Stomach (tissue), 9 donors: ENCODE measurements around the gene C1QL1. TPM values are rescaled to one million over a fixed set of nuclear protein-coding genes. Genes with fewer than 3 reads are reported as not detected.

Experiments used
- DNase-seq, 2 donors: peaks; one replicate each; pipeline versions ENCODE4 v3.0.0 to v3.0.0-alpha.2; 2013 to 2019
- H3K27ac ChIP-seq, 5 donors: fragments of 200-600 bp in 4 of 5; sonication (generic) in 4 of 5; one replicate each; pipeline ENCODE4 v1.5.1; 2013 to 2019; ENCODE audit warnings: mild to moderate bottlenecking in 1 of 5, moderate library complexity in 1 of 5
- H3K27me3 ChIP-seq, 3 donors: fragments of 200-600 bp; sonication (generic); one replicate each; pipeline ENCODE4 v1.5.1; 2017 to 2019; ENCODE audit warnings: mixed run types in 1 of 3
- H3K36me3 ChIP-seq, 4 donors: fragments of 200-600 bp; sonication (generic); 1 replicate in 3 of 4; 2 replicates in 1 of 4; pipeline ENCODE4 v1.5.1; 2016 to 2019
- H3K4me1 ChIP-seq, 4 donors: fragments of 200-600 bp; sonication (generic); one replicate each; pipeline ENCODE4 v1.5.1; 2016 to 2019
- H3K4me3 ChIP-seq, 4 donors: fragments of 200-600 bp; sonication (generic) in 3 of 4; one replicate each; pipeline ENCODE4 v1.5.1; 2016 to 2019; ENCODE audit warnings: mild to moderate bottlenecking in 1 of 4
- H3K9me3 ChIP-seq, 4 donors: fragments of 200-600 bp; sonication (generic); one replicate each; pipeline ENCODE4 v1.5.1; 2016 to 2019
- EP300 ChIP-seq: sonication (generic); formaldehyde crosslinking; IDR thresholded peaks from one replicate; pipeline ENCODE4 v1.6.1; 2017; ENCODE audit warnings: antibody characterized with exemption
- POLR2A ChIP-seq, 4 donors: fragments of 450-650 bp; IDR thresholded peaks; one replicate each; pipeline ENCODE4 v1.6.1; 2016; ENCODE audit warnings: antibody characterized with exemption in 4 of 4, control low read depth in 2 of 4, mild to moderate bottlenecking in 1 of 4, moderate library complexity in 1 of 4
- POLR2AphosphoS5 ChIP-seq, 3 donors: sonication (generic); formaldehyde crosslinking; IDR thresholded peaks; one replicate each; pipeline ENCODE4 v1.6.1; 2016; ENCODE audit warnings: antibody characterized with exemption in 3 of 3
- WGBS, 5 donors: extraction: QIAGEN DNeasy Blood & Tissue Kit in 3 of 5; methylation state at CpG; one replicate each; pipeline versions ENCODE4 v1.1.5 to v1.1.7; 2013 to 2018; 5-methylcytosine and 5-hydroxymethylcytosine counted together
- intact Hi-C: fragments of 100-400 bp; cut with DNase I; formaldehyde crosslinking; loops from one replicate; pipeline ENCODE4 v1.15.1; 2023; ENCODE audit warnings: low total_unique reads
- polyA plus RNA-seq, 3 donors: library from polyadenylated mRNA; stranded (reverse); fragments of 200-250 nt; gene quantifications; one replicate each; pipeline ENCODE4 v1.2.3, GENCODE V29; 2013
- total RNA-seq, 5 donors: library from RNA; depleted of rRNA; stranded (reverse); fragments of >200 nt; gene quantifications; one replicate each; pipeline versions ENCODE4 v1.1.0 to v1.2.3, GENCODE V29; 2014 to 2016
- TF ChIP-seq, protein P1 (sequence below), 7 experiments: fragments of 450-650 bp in 4 of 7; fragments of 200-600 bp in 3 of 7; sonication (generic) in 3 of 7; IDR thresholded peaks; one replicate each; pipeline ENCODE4 v1.5.1; 2016 to 2019; ENCODE audit warnings: antibody characterized with exemption in 7 of 7, control low read depth in 2 of 7, mild to moderate bottlenecking in 1 of 7
- donor health status: healthy with polysubstance abuse.
- donor health status: Bipolar disorder and iron deficiency.
- donor health status: healthy.

C1QL1 gene
- total and polyA plus RNA-seq, 8 donors, result 2.2 to 16.3 (median 5.2) TPM; not detected in 1

DNA sequence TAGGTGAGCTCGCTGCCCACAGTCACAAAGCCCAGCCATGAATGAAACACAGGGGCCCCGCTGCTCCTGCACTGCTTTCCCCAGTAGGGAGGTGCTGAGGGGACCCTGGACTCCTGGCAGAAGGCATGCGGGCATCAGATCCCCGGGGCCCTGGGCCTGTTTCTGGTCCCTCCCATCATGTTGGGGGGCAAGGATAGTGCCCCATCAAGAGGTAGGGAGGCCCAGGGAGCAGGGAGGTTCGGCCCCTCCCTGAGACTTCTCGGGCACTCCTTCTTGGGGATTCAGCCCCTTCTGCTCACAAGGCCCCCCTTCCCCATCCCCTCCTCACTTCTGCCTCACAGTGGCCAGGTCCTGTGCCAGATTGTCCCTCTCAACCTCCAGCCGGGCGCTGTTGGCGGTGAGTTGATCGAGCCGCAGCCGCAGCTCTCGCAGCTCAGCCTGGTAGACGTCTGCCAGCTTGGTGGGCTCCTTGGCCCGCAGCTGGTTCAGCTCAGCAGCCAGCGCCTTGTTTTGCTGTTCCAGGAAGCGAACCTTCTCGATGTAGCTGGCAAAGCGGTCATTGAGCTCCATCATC is 53.3 kb downstream of the C1QL1 start:
- DNase-seq, result no peak
- no peak for TF ChIP-seq EP300
- WGBS, 5 donors, result 79 to 90% (median 86%) methylated on average over 18 to 19 of the region's 19 CpGs

DNA sequence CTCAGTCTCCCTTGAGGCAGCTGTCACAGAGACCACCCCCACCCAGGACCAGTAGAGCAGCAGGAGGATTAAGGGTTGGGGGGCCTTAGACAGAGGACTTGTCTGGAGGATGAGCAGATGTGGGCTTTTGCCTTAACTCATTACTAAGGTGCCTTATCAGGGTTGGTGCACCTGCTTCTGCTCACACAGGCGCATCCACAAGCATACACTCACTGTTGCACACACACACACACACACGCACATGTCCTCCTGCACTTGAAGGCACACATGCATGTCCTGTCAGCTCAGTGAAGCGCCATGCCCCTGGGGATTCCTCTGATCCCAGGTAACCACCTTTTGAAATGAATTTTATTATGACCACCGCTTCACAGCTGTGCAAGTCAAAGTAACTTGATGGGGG is 54.0 kb downstream of the C1QL1 start:
- intact Hi-C loops, result loop anchor here (10.0 kb wide), 1 partner anchor 191 kb away; no protein-coding TSS in a partner anchor
- Histone ChIP-seq H3K4me1 (peaks cover 8 to 31% (median 18%) of the 10 kb centered on the region in 4 donors), H3K27me3 (peaks cover 0 to 53% (median 20%) of the 10 kb centered on the region in 3 donors), H3K36me3 (no peaks in the 10 kb centered on the region), H3K4me3 (no peak overlapping the region), H3K27ac (no peak overlapping the region), H3K9me3 (no peaks in the 10 kb centered on the region)
- no peak for TF ChIP-seq POLR2A (IDR thresholded peaks at IDR 0.05)
- no peak for TF ChIP-seq POLR2AphosphoS5 (IDR thresholded peaks at IDR 0.05)
- TF ChIP-seq, protein P1, sequence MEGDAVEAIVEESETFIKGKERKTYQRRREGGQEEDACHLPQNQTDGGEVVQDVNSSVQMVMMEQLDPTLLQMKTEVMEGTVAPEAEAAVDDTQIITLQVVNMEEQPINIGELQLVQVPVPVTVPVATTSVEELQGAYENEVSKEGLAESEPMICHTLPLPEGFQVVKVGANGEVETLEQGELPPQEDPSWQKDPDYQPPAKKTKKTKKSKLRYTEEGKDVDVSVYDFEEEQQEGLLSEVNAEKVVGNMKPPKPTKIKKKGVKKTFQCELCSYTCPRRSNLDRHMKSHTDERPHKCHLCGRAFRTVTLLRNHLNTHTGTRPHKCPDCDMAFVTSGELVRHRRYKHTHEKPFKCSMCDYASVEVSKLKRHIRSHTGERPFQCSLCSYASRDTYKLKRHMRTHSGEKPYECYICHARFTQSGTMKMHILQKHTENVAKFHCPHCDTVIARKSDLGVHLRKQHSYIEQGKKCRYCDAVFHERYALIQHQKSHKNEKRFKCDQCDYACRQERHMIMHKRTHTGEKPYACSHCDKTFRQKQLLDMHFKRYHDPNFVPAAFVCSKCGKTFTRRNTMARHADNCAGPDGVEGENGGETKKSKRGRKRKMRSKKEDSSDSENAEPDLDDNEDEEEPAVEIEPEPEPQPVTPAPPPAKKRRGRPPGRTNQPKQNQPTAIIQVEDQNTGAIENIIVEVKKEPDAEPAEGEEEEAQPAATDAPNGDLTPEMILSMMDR (IDR thresholded peaks at IDR 0.05), result no peak
- no peak for TF ChIP-seq EP300
- DNase-seq, result no peak
- WGBS, 5 donors, result 79 to 88% (median 84%) methylated on average over 4 of the region's 4 CpGs

More for the DNA sequence above, 53.3 kb downstream of the C1QL1 start:
- no peaks in the 10 kb centered on the region for H3K9me3 ChIP-seq
- H3K36me3 ChIP-seq, result no peaks in the 10 kb centered on the region
- no peak overlapping the region for H3K4me3 ChIP-seq
- peaks cover 0 to 51% (median 20%) of the 10 kb centered on the region in 3 donors for H3K27me3 ChIP-seq
- no peak overlapping the region for H3K27ac ChIP-seq
- intact Hi-C loops, result loop anchor here (10.0 kb wide), 1 partner anchor 190 kb away; no protein-coding TSS in a partner anchor
- H3K4me1 ChIP-seq, result peaks cover 8 to 31% (median 18%) of the 10 kb centered on the region in 4 donors

DNA sequence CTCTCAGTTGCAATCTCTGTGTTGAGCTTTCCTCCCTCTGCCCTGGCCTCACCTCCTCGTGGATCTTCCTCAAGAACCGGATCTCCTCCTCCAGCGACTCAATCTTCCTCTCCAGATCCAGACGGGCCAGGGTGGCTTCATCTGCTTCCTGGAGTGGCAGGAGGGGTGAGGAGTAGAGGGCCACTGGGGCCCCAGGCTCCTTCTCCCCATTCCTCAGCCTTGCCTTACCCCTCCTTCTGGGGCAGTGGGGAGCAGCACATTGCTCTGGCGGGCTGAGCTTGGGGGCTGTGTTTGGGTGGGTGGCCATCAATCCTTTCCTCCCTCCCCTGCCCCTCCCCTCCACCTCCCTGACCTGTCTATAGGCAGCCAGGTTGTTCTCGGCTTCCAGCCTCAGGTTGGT is 54.4 kb downstream of the C1QL1 start:
- Histone ChIP-seq H3K4me3 (no peak overlapping the region), H3K27me3 (peaks cover 0 to 53% (median 20%) of the 10 kb centered on the region in 3 donors), H3K36me3 (no peaks in the 10 kb centered on the region), H3K4me1 (peaks cover 8 to 31% (median 18%) of the 10 kb centered on the region in 4 donors), H3K9me3 (no peaks in the 10 kb centered on the region), H3K27ac (no peak overlapping the region)
- TF ChIP-seq POLR2A (IDR thresholded peaks at IDR 0.05), result no peak
- TF ChIP-seq POLR2AphosphoS5 (IDR thresholded peaks at IDR 0.05), result no peak
- no peak for TF ChIP-seq EP300
- TF ChIP-seq, protein P1 (IDR thresholded peaks at IDR 0.05), result no peak
- intact Hi-C loops, result loop anchor here (10.0 kb wide), 1 partner anchor 191 kb away; no protein-coding TSS in a partner anchor
- WGBS, 5 donors, result 44 to 58% (median 46%) methylated on average over 5 to 6 of the region's 6 CpGs
- no peak for DNase-seq

DNA sequence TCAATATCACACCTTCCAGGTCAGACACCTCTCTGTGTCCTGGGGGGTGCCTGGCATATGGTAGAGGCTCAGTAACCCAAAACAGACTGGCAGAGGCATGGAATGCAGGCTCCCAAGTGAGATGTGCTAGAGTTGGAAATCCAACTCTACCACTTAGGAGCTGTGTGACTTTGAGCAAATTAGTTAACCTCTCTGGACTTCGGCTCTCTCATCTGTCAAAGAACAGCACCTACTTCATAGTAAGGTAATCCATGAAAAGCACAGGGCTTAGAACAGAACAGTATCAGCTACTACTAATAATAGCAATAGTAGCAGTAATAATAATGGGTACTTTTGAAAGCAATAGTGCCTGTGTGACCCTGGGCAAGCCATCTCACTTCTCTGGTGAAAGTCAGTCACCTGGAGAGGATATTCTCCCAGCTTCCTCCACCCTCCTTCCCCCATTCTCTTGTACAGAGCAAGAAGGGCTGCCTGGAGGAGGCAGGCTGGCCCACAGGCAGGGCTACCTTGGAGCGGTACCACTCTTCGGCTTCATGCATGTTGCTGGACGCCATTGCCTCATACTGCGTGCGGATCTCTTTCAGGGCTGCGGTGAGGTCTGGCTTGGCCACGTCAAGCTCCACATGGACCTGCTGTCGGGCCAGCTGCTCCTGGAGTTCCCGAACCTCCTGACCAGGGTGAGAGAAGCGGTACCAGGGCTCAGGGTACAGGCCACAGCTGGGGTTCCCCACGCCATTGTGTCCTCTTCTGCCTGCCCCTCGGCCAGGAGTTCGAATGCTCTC is 55.1 kb downstream of the C1QL1 start:
- intact Hi-C loops, result loop anchor here (10.0 kb wide), 1 partner anchor 192 kb away; no protein-coding TSS in a partner anchor
- peaks cover 0 to 53% (median 20%) of the 10 kb centered on the region in 3 donors for H3K27me3 ChIP-seq
- WGBS, 5 donors, result 79 to 88% (median 87%) methylated on average over 14 of the region's 14 CpGs
- no peak for TF ChIP-seq POLR2A (IDR thresholded peaks at IDR 0.05)
- TF ChIP-seq, protein P1 (IDR thresholded peaks at IDR 0.05), result no peak
- no peak for TF ChIP-seq EP300
- TF ChIP-seq POLR2AphosphoS5 (IDR thresholded peaks at IDR 0.05), result no peak
- DNase-seq, result no peak
- no peak overlapping the region for H3K4me3 ChIP-seq
- H3K9me3 ChIP-seq, result no peaks in the 10 kb centered on the region
- no peak overlapping the region for H3K27ac ChIP-seq
- H3K36me3 ChIP-seq, result no peaks in the 10 kb centered on the region
- peaks cover 8 to 31% (median 18%) of the 10 kb centered on the region in 4 donors for H3K4me1 ChIP-seq
